Adrenal gland (tissue), 5 donors: ENCODE results near the gene CNKSR3.

Source experiments
- CTCF ChIP-seq, 6 experiments: fragments of 450-650 bp in 4 of 6; fragments of 200-600 bp in 2 of 6; sonication (generic) in 1 of 6; IDR thresholded peaks; 1 replicate in 5 of 6; 2 replicates in 1 of 6; pipeline versions ENCODE4 v1.5.1 to v1.8.0; 2016 to 2021; ENCODE audit warnings: antibody characterized with exemption in 6 of 6, mild to moderate bottlenecking in 2 of 6, moderate library complexity in 1 of 6
- POLR2A ChIP-seq, 2 donors: fragments of 450-650 bp; IDR thresholded peaks; one replicate each; pipeline ENCODE4 v1.6.1; 2017; ENCODE audit warnings: antibody characterized with exemption in 2 of 2, mild to moderate bottlenecking in 2 of 2, moderate library complexity in 1 of 2
- donor health status: DM: no; HTN: no; CAD: no.

GRCh38 chr6:154502553-154502952 lies 7.9 kb downstream of the CNKSR3 start:
- TF ChIP-seq CTCF (IDR thresholded peaks at IDR 0.05) (no peak), POLR2A (IDR thresholded peaks at IDR 0.05) (no peak)
